DOHH2 (cell line): Measurements from ENCODE around the gene TENT4A.

ENCODE experiments used
- H3F3A ChIP-seq: fragments of 200-600 bp; sonication (generic), shearing (Covaris generic); 2 replicates; pipeline ENCODE4 v1.6.0; 2016; ENCODE audit warnings: antibody characterized with exemption, mild to moderate bottlenecking; ENCODE audit not compliant: control insufficient read depth, insufficient read depth
- H3K27ac ChIP-seq: fragments of 200-600 bp; sonication (generic); 2 replicates; pipeline ENCODE4 v1.5.1; 2014; ENCODE audit warnings: low read depth, mild to moderate bottlenecking, low read length, moderate library complexity
- H3K27me3 ChIP-seq: fragments of 200-600 bp; sonication (generic); 2 replicates; pipeline ENCODE4 v1.6.1; 2014; ENCODE audit warnings: mild to moderate bottlenecking, low read length, mixed read lengths; ENCODE audit not compliant: control insufficient read depth
- H3K36me3 ChIP-seq: fragments of 200-600 bp; sonication (generic); 2 replicates; pipeline ENCODE4 v1.6.1; 2014; ENCODE audit warnings: mild to moderate bottlenecking, low read length, moderate library complexity, mixed read lengths; ENCODE audit not compliant: control insufficient read depth
- H3K4me1 ChIP-seq: fragments of 200-600 bp; sonication (generic); 2 replicates; pipeline ENCODE4 v1.6.1; 2014; ENCODE audit warnings: mild to moderate bottlenecking, low read length, mixed read lengths; ENCODE audit not compliant: control insufficient read depth
- H3K4me2 ChIP-seq: fragments of 200-600 bp; sonication (generic); 2 replicates; pipeline ENCODE4 v1.6.0; 2014; ENCODE audit warnings: mild to moderate bottlenecking, low read length, moderate library complexity
- H3K4me3 ChIP-seq: fragments of 200-600 bp; sonication (generic); 2 replicates; pipeline ENCODE4 v1.5.1; 2014; ENCODE audit warnings: mild to moderate bottlenecking, low read length, mixed read lengths
- H3K79me2 ChIP-seq: fragments of 200-600 bp; sonication (generic); 2 replicates; pipeline ENCODE4 v1.6.1; 2014; ENCODE audit warnings: mild to moderate bottlenecking, low read length, mixed read lengths; ENCODE audit not compliant: control insufficient read depth
- H3K9me2 ChIP-seq: fragments of 200-600 bp; sonication (generic); replicated peaks from 2 replicates; pipeline ENCODE4 v1.6.1; 2014; ENCODE audit warnings: mild to moderate bottlenecking, low read length, mixed read lengths; ENCODE audit not compliant: control insufficient read depth
- H3K9me3 ChIP-seq: fragments of 200-600 bp; sonication (generic); 2 replicates; pipeline ENCODE4 v1.6.1; 2014; ENCODE audit warnings: antibody characterized with exemption, low read length, mixed read lengths; ENCODE audit not compliant: control insufficient read depth, insufficient read depth
- H4K20me1 ChIP-seq: fragments of 200-600 bp; sonication (generic); 2 replicates; pipeline ENCODE4 v1.6.0; 2014; ENCODE audit warnings: low read depth, mild to moderate bottlenecking, antibody characterized with exemption, low read length, moderate library complexity; ENCODE audit not compliant: control insufficient read depth, insufficient read depth
- EZH2phosphoT487 ChIP-seq: fragments of 200-600 bp; sonication (generic); IDR thresholded peaks from 2 replicates; pipeline ENCODE4 v1.6.1; 2017; ENCODE audit warnings: borderline replicate concordance, mild to moderate bottlenecking, antibody characterized with exemption, low read length, moderate library complexity, mixed read lengths
- TF ChIP-seq, protein P1 (sequence below): fragments of 200-600 bp; sonication (generic); IDR thresholded peaks from one replicate; pipeline ENCODE4 v1.5.1; 2014; ENCODE audit warnings: antibody characterized with exemption, mild to moderate bottlenecking, low read depth, low read length; ENCODE audit not compliant: poor library complexity, severe bottlenecking

The TENT4A gene

DNA sequence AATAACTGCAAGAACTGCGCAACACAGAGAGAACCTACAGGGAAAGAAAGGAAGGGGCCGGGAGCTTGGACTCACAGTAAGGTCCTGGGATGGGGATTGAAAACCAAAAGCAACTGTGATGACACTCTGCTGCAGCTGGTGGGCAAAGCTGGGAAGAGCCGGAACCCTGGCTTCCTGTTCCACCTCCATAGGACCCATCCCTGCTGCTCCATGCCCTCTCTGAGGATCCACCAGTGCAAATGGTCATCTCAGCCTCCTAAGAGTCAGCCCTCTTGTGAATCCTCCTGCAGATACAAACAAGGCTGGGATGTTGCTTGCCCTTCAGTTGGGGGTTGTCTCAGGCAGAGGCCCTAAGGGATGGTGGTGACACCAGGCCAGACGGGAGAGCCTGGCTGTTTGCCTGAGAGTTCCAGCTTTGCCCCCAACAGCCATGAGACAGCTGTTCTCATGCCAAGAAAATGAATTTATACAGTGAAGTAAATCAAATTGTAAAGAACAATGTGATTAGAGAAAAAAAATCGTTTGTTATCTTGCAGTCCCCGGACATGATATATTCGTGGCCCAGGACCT, 90.8 kb downstream of the TENT4A start:
- Histone ChIP-seq H4K20me1 (no peaks in the 10 kb centered on the region), H3K9me3 (peaks cover 6% of the 10 kb centered on the region; the same call in 1 of the 2 replicates), H3K36me3 (no peaks in the 10 kb centered on the region), H3K4me2 (no peak overlapping the region), H3K4me1 (no peaks in the 10 kb centered on the region), H3K79me2 (no peaks in the 10 kb centered on the region), H3K4me3 (no peak overlapping the region), H3K27me3 (no peaks in the 10 kb centered on the region), H3K27ac (no peak overlapping the region), H3F3A (no peaks in the 10 kb centered on the region), H3K9me2 (no peaks in the 10 kb centered on the region)
- TF ChIP-seq, protein P1, sequence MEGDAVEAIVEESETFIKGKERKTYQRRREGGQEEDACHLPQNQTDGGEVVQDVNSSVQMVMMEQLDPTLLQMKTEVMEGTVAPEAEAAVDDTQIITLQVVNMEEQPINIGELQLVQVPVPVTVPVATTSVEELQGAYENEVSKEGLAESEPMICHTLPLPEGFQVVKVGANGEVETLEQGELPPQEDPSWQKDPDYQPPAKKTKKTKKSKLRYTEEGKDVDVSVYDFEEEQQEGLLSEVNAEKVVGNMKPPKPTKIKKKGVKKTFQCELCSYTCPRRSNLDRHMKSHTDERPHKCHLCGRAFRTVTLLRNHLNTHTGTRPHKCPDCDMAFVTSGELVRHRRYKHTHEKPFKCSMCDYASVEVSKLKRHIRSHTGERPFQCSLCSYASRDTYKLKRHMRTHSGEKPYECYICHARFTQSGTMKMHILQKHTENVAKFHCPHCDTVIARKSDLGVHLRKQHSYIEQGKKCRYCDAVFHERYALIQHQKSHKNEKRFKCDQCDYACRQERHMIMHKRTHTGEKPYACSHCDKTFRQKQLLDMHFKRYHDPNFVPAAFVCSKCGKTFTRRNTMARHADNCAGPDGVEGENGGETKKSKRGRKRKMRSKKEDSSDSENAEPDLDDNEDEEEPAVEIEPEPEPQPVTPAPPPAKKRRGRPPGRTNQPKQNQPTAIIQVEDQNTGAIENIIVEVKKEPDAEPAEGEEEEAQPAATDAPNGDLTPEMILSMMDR: no peak
- TF ChIP-seq EZH2phosphoT487: no peak

DNA sequence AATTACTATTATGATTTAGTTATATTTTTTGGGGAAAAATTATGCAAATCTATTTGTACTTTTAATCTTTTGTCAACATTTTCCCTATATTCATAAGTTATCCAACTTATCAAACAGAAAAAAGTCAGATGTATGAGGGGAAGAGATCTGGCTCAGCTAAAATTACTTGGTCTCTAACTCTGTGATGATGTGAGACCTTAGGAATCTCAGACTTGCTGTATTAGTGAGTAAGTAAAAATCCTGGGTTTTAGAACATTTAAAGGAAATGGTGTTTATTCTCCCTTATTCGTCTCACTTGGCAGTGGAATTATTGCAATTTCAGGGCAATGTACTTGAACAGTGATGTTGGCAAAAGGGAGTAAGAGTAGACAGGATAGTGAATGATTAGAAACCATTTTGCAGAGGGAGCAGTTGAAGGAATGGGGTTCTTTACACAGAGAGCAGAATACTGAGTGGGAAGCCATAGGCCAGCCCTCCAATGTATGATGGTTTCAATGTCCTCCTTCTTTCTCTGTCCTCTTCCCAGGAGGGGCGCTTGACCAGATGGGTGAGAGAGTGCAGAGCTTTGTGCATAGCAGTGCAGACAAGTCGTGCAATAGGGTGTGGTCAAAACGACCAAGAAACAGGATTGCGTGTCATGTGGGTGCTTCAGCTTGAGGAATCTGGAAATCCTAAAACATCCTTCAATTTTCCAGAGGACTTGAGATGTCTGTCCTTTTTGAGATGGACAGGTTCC, 91.7 kb downstream of the TENT4A start:
- H3K27ac ChIP-seq: no peak overlapping the region
- H3K36me3 ChIP-seq: no peaks in the 10 kb centered on the region
- H3K4me2 ChIP-seq: no peak overlapping the region
- H3K4me1 ChIP-seq: no peaks in the 10 kb centered on the region
- no peaks in the 10 kb centered on the region for H3K27me3 ChIP-seq
- no peaks in the 10 kb centered on the region for H4K20me1 ChIP-seq
- peaks cover 9% of the 10 kb centered on the region; the same call in 1 of the 2 replicates for H3K9me3 ChIP-seq
- H3K79me2 ChIP-seq: no peaks in the 10 kb centered on the region
- H3K9me2 ChIP-seq: no peaks in the 10 kb centered on the region
- no peak for TF ChIP-seq EZH2phosphoT487
- TF ChIP-seq, protein P1: no peak
- H3F3A ChIP-seq: no peaks in the 10 kb centered on the region
- no peak overlapping the region for H3K4me3 ChIP-seq

DNA sequence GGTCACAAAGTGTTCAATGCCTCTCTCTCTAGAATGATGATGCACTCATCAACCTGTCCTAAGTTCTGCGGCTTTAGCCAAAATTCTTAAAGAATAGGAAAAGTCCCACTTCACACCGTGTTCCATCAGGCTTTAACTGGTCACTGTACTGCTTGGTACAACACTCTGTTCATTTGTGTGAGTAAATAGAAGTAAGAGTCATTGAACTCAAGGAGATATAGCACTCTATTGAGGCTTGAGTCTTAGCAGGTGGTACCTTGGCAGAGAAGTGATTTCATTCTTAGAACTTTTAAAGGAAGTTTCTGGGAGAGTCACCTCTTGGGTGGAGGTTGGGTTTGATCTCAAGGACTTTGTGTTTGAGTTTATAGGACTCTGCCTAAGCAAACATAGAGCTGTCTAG, 92.6 kb downstream of the TENT4A start:
- H3K9me2 ChIP-seq: no peaks in the 10 kb centered on the region
- no peak overlapping the region for H3K4me2 ChIP-seq
- no peaks in the 10 kb centered on the region for H3K36me3 ChIP-seq
- H3K4me3 ChIP-seq: no peak overlapping the region
- H3K27me3 ChIP-seq: no peaks in the 10 kb centered on the region
- TF ChIP-seq, protein P1: no peak
- no peak for TF ChIP-seq EZH2phosphoT487
- H3K27ac ChIP-seq: no peak overlapping the region
- H4K20me1 ChIP-seq: no peaks in the 10 kb centered on the region
- peaks cover 9% of the 10 kb centered on the region; the same call in 1 of the 2 replicates for H3K9me3 ChIP-seq
- no peaks in the 10 kb centered on the region for H3K4me1 ChIP-seq
- H3F3A ChIP-seq: no peaks in the 10 kb centered on the region
- H3K79me2 ChIP-seq: no peaks in the 10 kb centered on the region
